Fibroblast of pulmonary artery (primary cell): ENCODE data around the gene BEAN1.

ENCODE experiments used
- DNase-seq: peaks from one replicate; pipeline ENCODE4 v3.0.0-alpha.2; 2010; ENCODE audit warnings: low read depth
- H3K4me3 ChIP-seq: replicated peaks from 2 replicates; pipeline ENCODE4 v1.5.1; 2011; ENCODE audit warnings: low read depth, mild to moderate bottlenecking, control low read depth, low read length, moderate library complexity
- CTCF ChIP-seq: IDR thresholded peaks from 2 replicates; pipeline ENCODE4 v1.5.1; 2011; ENCODE audit warnings: mild to moderate bottlenecking, control low read depth, low read length, inconsistent platforms; ENCODE audit errors: missing control alignments

BEAN1 gene

GRCh38 chr16:66502020-66502913 is 75.2 kb downstream of the BEAN1 start:
- H3K4me3 ChIP-seq: no peak overlapping the region
- TF ChIP-seq CTCF: no peak
- DNase-seq: peak; percentile 57

- no peak overlapping the region for H3K4me3 ChIP-seq
- DNase-seq: no peak
- no peak for TF ChIP-seq CTCF
Observed at GRCh38 chr16:66503030-66503429, 75.9 kb downstream of the BEAN1 start.

GRCh38 chr16:66503612-66504011 is 76.5 kb downstream of the BEAN1 start:
- no peak overlapping the region for H3K4me3 ChIP-seq
- TF ChIP-seq CTCF: no peak
- DNase-seq: no peak

- no peak for DNase-seq
- H3K4me3 ChIP-seq: no peak overlapping the region
- no peak for TF ChIP-seq CTCF
Observed at GRCh38 chr16:66507731-66508239, 80.7 kb downstream of the BEAN1 start.

GRCh38 chr16:66508248-66508913 is 81.3 kb downstream of the BEAN1 start:
- DNase-seq: peak; percentile 72
- TF ChIP-seq CTCF: no peak
- H3K4me3 ChIP-seq: no peak overlapping the region

GRCh38 chr16:66508914-66509496 is 81.9 kb downstream of the BEAN1 start:
- no peak overlapping the region for H3K4me3 ChIP-seq
- no peak for DNase-seq
- TF ChIP-seq CTCF: no peak
